ENCODE data around the gene SPATA6. TPM values are rescaled to one million over a fixed set of nuclear protein-coding genes. Genes with fewer than 3 reads are reported as not detected.

Gene SPATA6
- total and polyA plus RNA-seq, 2 experiments from 2014 or later = 10.6 to 13.3 TPM

GRCh38 chr1:48402599-48402998 is 69.4 kb downstream of the SPATA6 start:
- Mint-ChIP-seq H3K27me3 (ENCODE audit: insufficient read depth, low read depth, poor library complexity) (no peaks in the 10 kb centered on the region), H3K27ac (no peak overlapping the region), H3K4me1 (peaks cover 10% of the 10 kb centered on the region; the same call in 2 of the 3 replicates), H3K9me3 (no peaks in the 10 kb centered on the region), H3K4me3 (no peak overlapping the region), H3K36me3 (ENCODE audit: low read depth) (no peaks in the 10 kb centered on the region)
- H3K36me3 ChIP-seq (ENCODE audit: insufficient read depth) = no peaks in the 10 kb centered on the region
- no peak overlapping the region for H2AFZ ChIP-seq
- DNase-seq (ENCODE audit: low spot score) (no peak), ATAC-seq (no peak)
- H3K27ac ChIP-seq (ENCODE audit: low read depth) = no peak overlapping the region
- H3K9me2 ChIP-seq (ENCODE audit: insufficient read depth) = no peaks in the 10 kb centered on the region
- no peaks in the 10 kb centered on the region for H3K27me3 ChIP-seq (ENCODE audit: insufficient read depth)
- no peak overlapping the region for H3K4me3 ChIP-seq
- H3K4me2 ChIP-seq = no peak overlapping the region
- H3K4me1 ChIP-seq (ENCODE audit: insufficient read depth) = no peaks in the 10 kb centered on the region
- H3F3A ChIP-seq (replicated peaks; ENCODE audit: low read depth) = no peaks in the 10 kb centered on the region
- TF ChIP-seq STAT1 (IDR thresholded peaks at IDR 0.05; ENCODE audit: unreplicated experiment) (no peak), POLR2AphosphoS5 (IDR thresholded peaks at IDR 0.05; ENCODE audit: low read depth) (no peak), EZH2 (IDR thresholded peaks at IDR 0.05; ENCODE audit: low read depth, unreplicated experiment) (no peak), NANOG (IDR thresholded peaks at IDR 0.05; ENCODE audit: borderline replicate concordance) (no peak), EZH2phosphoT487 (IDR thresholded peaks at IDR 0.05; ENCODE audit: unreplicated experiment) (no peak), ZNF331 (CRISPR knock-in tag; IDR thresholded peaks at IDR 0.05; ENCODE audit: low read depth) (no peak), JUNB (IDR thresholded peaks at IDR 0.05; ENCODE audit: unreplicated experiment) (no peak), CREB1 (CRISPR knock-in tag; IDR thresholded peaks at IDR 0.05; ENCODE audit: low read depth) (no peak), ZNF114 (CRISPR knock-in tag; IDR thresholded peaks at IDR 0.05) (no peak), ZNF462 (CRISPR knock-in tag; IDR thresholded peaks at IDR 0.05) (no peak)
- TF ChIP-seq, protein P1, sequence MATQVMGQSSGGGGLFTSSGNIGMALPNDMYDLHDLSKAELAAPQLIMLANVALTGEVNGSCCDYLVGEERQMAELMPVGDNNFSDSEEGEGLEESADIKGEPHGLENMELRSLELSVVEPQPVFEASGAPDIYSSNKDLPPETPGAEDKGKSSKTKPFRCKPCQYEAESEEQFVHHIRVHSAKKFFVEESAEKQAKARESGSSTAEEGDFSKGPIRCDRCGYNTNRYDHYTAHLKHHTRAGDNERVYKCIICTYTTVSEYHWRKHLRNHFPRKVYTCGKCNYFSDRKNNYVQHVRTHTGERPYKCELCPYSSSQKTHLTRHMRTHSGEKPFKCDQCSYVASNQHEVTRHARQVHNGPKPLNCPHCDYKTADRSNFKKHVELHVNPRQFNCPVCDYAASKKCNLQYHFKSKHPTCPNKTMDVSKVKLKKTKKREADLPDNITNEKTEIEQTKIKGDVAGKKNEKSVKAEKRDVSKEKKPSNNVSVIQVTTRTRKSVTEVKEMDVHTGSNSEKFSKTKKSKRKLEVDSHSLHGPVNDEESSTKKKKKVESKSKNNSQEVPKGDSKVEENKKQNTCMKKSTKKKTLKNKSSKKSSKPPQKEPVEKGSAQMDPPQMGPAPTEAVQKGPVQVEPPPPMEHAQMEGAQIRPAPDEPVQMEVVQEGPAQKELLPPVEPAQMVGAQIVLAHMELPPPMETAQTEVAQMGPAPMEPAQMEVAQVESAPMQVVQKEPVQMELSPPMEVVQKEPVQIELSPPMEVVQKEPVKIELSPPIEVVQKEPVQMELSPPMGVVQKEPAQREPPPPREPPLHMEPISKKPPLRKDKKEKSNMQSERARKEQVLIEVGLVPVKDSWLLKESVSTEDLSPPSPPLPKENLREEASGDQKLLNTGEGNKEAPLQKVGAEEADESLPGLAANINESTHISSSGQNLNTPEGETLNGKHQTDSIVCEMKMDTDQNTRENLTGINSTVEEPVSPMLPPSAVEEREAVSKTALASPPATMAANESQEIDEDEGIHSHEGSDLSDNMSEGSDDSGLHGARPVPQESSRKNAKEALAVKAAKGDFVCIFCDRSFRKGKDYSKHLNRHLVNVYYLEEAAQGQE (IDR thresholded peaks at IDR 0.05; ENCODE audit: unreplicated experiment) = no peak
- TF ChIP-seq, protein P2, sequence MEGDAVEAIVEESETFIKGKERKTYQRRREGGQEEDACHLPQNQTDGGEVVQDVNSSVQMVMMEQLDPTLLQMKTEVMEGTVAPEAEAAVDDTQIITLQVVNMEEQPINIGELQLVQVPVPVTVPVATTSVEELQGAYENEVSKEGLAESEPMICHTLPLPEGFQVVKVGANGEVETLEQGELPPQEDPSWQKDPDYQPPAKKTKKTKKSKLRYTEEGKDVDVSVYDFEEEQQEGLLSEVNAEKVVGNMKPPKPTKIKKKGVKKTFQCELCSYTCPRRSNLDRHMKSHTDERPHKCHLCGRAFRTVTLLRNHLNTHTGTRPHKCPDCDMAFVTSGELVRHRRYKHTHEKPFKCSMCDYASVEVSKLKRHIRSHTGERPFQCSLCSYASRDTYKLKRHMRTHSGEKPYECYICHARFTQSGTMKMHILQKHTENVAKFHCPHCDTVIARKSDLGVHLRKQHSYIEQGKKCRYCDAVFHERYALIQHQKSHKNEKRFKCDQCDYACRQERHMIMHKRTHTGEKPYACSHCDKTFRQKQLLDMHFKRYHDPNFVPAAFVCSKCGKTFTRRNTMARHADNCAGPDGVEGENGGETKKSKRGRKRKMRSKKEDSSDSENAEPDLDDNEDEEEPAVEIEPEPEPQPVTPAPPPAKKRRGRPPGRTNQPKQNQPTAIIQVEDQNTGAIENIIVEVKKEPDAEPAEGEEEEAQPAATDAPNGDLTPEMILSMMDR (conservative IDR thresholded peaks at IDR 0.05; ENCODE audit: low read depth in 2 of 2) = no peak
- TF ChIP-seq, protein P3, sequence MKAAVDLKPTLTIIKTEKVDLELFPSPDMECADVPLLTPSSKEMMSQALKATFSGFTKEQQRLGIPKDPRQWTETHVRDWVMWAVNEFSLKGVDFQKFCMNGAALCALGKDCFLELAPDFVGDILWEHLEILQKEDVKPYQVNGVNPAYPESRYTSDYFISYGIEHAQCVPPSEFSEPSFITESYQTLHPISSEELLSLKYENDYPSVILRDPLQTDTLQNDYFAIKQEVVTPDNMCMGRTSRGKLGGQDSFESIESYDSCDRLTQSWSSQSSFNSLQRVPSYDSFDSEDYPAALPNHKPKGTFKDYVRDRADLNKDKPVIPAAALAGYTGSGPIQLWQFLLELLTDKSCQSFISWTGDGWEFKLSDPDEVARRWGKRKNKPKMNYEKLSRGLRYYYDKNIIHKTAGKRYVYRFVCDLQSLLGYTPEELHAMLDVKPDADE (IDR thresholded peaks at IDR 0.05) = no peak
- H4K20me1 ChIP-seq (replicated peaks; ENCODE audit: insufficient read depth) = no peaks in the 10 kb centered on the region
- no peaks in the 10 kb centered on the region for H3K79me2 ChIP-seq (replicated peaks; ENCODE audit: insufficient read depth)
